GM21723 (cell line): ENCODE data around the gene CYP4F11.
"Not testable (repeated sequence)": the region's sequence is repeated elsewhere in the genome, so short reads cannot be mapped to it uniquely, and the experiment has no call there.

ENCODE experiments used
- ATAC-seq: cut with Tn5 transposase; IDR thresholded peaks from one replicate; pipeline ENCODE4 v1.9.1; 2021; ENCODE audit warnings: mild to moderate bottlenecking, moderate library complexity; ENCODE audit not compliant: unreplicated experiment

CYP4F11 gene

DNA sequence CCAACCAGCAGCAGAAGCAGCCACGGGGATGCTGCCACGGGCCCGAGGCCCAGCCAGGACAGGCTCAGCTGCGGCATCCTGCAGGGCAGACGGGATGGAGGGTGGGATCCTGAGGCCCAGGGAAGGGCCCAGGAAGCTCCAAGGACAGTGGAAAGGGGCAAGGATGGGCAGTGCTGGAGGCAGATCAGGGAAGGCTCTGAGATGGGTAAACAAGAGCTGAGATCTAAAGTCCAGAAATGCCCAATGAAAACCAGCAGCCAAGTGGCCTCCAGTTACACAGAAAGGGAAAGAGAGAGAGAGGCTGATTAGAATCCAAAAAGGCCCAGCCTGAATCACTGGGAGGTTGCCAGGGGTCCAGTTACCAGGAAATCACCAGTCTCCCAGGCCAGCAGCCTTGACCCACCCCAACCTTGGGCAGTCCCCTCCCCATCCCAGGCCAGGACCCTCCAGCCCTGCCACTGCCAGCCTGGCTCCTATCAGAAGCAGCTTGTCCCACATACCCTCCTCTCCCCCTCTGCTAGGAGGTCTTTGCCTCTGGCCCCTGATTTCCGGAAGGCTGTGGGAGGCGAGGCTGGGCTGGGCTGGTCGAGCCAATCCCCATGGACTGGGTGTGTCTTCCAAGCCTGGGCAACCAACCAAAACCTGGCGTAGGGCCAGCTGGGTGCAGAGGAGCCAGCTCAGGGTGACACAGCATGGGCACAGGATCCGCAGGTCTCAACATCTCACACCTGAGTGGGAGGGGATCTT lies at the start of gene CYP4F11:
CYP4F11 (minus strand) TSS at position 198 of the 747 bp plus-strand sequence; CDS start at position 77, 121 bp downstream.
- ATAC-seq, result no peak

DNA sequence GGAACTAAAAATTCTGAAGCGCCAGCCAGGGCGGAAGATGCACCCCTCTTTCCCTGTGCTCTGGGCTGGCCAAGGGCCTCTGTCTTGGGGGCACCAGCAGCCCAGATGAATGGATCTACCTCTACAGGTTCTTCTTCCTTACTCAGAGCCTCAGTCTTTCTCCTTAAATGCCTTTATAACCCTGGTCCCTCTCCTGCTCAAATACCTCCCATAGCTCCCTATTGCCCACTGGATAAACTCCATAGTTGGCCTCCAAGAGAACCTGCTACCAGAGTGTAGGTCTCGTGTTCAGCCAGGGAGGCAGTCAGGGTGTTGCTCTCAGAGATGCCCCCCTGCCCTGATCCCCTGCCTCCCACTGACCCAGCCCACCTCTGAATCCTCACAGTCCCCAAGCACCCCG lies 45.0 kb upstream of the CYP4F11 start:
- ATAC-seq, result no peak

- no peak for ATAC-seq
Measured at GRCh38 chr19:15977690-15978089, 43.4 kb upstream of the CYP4F11 start.

- ATAC-seq, result no peak
Measured at GRCh38 chr19:15976836-15977689, 42.7 kb upstream of the CYP4F11 start.

- ATAC-seq, result no peak
Measured at GRCh38 chr19:15974856-15975255, 40.5 kb upstream of the CYP4F11 start.

- not testable (repeated sequence) for ATAC-seq
Measured at GRCh38 chr19:15972043-15972442, 37.7 kb upstream of the CYP4F11 start.

DNA sequence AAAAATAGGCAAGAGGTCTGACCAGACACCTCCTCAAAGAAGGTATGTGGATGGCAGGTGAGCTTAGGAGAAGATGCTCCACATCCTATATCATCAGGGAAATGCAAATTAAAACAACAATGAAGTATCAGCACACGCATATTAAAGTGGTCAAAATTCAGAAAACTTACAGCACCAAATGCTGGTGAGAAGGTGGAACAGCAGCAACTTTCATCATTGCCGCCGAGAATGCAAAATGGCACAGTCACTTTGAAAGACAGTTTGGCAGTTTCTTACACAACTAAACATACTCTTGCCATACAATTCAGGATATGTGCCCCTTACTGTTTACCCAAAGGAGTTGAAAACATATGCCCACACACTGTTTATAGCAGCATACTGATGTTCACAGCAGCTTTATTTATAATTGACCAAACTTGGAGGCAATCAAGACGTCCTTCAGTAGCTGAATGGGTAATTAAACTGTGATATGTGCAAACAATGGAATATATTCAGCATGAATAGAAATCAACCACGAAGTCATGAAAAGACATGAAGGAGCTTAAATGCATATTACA lies 37.0 kb upstream of the CYP4F11 start:
- no peak for ATAC-seq

DNA sequence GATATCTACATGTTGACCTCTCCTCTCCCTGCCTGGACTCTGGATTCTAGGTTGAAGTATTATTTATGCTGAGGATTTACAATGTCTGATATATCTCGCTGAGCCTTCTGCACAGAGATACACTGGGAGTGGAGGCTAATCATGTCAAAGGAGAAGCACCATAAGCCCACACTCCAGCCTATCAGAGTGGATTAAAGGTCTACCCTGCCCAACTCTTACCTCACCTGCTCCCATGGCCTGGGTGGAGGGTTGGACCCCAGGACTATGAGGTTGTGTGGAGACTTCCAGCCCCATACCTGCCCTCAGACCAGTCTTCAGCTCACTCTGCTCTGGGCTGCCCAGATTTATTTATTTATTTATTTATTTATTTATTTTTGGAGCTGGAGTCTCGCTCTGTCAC lies 29.9 kb upstream of the CYP4F11 start:
- ATAC-seq, result no peak

GRCh38 chr19:15962319-15962718 lies 28.0 kb upstream of the CYP4F11 start:
- no peak for ATAC-seq

DNA sequence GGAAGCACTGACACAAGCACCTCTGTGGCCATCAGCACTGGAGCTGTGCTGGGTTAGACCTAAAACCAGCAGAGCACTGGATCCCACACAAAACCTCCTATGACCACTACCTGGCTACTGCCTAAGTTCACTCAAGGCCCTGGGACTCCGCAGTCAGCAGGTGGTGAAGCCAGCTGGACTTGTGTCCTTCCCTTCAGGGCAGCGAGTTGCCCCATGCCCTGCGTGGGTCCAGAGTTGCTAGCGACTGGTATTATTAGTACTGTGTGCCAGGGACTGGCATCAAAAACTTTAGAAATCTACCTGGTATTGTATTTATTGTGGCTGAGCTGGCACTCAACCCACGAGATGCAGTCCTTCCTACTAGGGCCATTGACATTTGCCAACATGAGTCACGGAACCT lies 20.5 kb upstream of the CYP4F11 start:
- no peak for ATAC-seq

GRCh38 chr19:15948223-15949058 lies 14.1 kb upstream of the CYP4F11 start, which contains the start of gene OR10H4:
TSS of gene OR10H4 (plus strand) at chr19:15949008. CDS start at chr19:15949008, 0 bp downstream.
- no peak for ATAC-seq

GRCh38 chr19:15945301-15945700 lies 11.0 kb upstream of the CYP4F11 start:
- no peak for ATAC-seq

DNA sequence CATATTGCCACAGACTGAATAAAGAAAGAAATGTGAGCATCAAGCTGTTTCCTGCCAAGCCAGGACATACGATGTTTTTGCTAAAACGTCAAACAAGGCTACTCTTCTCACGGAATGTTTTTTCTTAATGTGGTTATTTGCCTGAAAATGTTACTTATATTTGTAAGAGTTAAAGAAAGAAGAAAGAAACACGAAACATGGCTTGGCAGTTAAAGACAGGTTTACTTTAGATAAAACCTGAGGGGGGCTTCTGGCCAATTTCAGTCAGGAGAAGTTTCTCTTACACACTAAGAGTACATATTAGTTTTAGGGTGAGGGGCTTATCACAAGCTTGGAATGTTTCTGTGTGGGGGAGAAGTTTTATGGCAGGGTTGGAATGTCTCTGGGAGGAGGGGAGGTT lies 10.1 kb upstream of the CYP4F11 start:
- ATAC-seq, result no peak

- ATAC-seq, result no peak
Measured at GRCh38 chr19:15937771-15938170, 3.4 kb upstream of the CYP4F11 start.

GRCh38 chr19:15936950-15937349 lies 2.6 kb upstream of the CYP4F11 start:
- no peak for ATAC-seq

GRCh38 chr19:15936173-15936572 lies 1.8 kb upstream of the CYP4F11 start:
- no peak for ATAC-seq

- ATAC-seq, result no peak
Measured at GRCh38 chr19:15935167-15935702, 906 bp upstream of the CYP4F11 start.

DNA sequence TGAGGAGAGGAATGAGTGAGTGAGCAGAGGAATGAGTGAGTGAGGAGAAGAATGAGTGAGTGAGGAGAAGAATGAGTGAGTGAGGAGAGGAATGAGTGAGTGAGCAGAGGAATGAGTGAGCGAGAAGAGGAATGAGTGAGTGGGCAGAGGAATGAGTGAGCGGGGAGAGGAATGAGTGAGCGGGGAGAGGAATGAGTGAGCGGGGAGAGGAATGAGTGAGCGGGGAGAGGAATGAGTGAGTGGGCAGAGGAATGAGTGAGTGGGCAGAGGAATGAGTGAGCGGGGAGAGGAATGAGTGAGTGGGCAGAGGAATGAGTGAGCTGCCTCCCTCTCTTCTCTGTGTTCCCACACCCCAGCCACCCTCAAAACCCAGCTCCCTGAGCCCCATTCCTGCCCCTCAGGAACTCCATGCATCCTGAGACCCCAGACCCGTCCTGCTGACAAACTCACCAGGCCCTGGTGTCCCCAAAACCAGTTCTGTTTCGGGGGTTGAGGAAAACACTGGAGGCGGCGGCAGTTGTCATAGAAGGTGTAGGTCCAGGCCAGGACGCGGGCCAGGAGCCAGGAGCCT lies 483 bp downstream of the CYP4F11 start:
- not testable (repeated sequence) for ATAC-seq

- ATAC-seq, result no peak
Measured at GRCh38 chr19:15928321-15928720, 6.0 kb downstream of the CYP4F11 start.

- ATAC-seq, result no peak
Measured at GRCh38 chr19:15926484-15926883, 7.8 kb downstream of the CYP4F11 start.
